MV-4-11 (cell line): Measurements from ENCODE around the gene GPC5.
"Not testable (repeated sequence)": the region's sequence is repeated elsewhere in the genome, so short reads cannot be mapped to it uniquely, and the experiment has no call there.

Experiments
- DNase-seq: peaks from one replicate; lab custom pipeline; 2025; lab: John Stamatoyannopoulos, UW

Gene GPC5

GRCh38 chr13:91781982-91782691 is 383.7 kb downstream of the GPC5 start:
- not testable (repeated sequence) for DNase-seq

DNA sequence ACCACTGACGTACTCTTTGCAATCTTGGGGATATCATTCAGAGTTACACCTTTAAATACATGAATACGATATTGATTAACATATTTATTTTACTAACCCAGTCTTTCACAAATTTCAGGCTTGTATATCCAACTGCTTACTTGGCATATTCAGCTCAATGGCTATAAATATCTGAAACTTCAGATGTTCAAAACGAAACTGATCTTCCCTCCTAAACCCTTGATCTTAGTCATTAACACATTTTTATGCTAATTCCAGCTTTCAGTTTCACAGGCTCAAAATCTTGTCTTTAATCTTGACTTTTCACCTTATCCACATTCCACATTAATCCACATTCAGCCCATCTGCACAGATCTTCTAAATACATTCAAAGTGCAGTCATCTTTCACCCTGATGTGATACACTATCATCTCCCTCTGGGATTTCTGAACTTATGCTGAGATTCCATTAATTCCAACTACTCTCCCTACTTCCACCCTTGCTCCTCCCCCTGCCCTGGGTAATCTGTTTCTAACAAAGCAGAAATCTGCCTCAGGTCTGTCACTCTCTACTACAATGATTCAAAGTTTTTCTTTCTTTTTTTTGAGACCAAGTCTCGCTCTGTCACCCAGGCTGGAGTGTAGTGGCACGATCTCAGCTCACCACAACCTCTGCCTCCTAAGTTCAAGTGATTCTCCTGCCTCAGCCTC is 387.2 kb downstream of the GPC5 start:
- DNase-seq: no peak

DNA sequence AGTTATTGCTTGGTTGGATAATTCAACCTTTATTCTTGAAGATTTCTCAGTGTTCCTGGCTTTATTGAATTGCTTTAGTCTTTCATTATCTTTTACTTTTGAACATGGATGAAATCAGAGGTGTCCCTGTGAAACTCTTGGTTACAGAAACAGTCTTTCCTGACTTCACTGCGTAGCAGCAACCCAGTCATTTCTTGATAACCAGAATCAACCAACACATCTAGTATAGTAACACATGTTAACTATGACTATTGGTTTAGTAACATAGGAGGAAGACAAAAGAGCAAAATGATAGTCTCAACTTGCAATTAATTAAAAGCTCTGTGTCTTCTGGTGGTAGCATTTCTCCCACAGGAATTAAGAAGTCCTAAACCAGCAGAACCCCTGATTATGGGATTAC is 393.6 kb downstream of the GPC5 start:
- DNase-seq: no peak

DNA sequence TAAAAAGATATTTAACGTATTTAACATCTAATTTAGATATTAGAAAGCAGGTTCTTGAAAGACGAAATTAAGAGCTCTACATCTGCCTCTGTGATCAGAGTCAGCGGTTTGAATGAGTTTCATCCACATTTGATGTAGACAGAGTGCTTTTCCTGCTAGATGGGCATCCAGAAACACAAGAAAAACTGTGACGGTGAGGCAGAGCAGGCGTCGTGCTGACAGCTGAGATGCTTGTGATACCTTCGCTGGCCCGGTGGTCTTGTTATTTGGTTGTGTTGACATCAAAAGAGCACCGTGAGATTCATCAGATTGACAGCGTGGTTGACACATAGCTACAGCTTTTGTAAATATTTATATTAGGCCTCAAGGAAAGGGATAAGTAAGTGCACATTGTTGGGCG is 399.1 kb downstream of the GPC5 start:
- no peak for DNase-seq

- not testable (repeated sequence) for DNase-seq
These were observed 399.9 kb downstream of the GPC5 start for GRCh38 chr13:91798338-91798737.

- DNase-seq: not testable (repeated sequence)
These were observed 403.4 kb downstream of the GPC5 start for GRCh38 chr13:91801772-91802171.

DNA sequence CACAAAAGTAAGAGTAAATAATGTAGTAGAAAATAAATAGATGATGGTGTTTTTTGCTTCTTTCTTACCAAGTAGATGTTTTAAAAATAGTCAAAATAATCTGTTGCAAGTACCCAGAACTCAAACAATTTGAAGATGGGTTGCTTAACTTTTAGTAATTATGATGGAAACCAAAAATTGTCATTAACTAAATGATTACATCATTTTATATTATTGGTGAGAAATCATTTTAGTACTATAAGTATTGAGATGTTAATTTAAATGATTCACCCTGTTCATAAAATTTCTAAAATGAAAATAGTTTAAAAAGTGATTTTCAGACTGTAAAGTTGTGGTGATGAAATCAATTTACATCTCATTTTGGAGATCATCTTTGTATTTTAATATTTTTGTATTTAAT is 404.5 kb downstream of the GPC5 start:
- DNase-seq: no peak

GRCh38 chr13:91804724-91805123 is 406.3 kb downstream of the GPC5 start:
- DNase-seq: no peak

GRCh38 chr13:91805605-91806004 is 407.2 kb downstream of the GPC5 start:
- no peak for DNase-seq

DNA sequence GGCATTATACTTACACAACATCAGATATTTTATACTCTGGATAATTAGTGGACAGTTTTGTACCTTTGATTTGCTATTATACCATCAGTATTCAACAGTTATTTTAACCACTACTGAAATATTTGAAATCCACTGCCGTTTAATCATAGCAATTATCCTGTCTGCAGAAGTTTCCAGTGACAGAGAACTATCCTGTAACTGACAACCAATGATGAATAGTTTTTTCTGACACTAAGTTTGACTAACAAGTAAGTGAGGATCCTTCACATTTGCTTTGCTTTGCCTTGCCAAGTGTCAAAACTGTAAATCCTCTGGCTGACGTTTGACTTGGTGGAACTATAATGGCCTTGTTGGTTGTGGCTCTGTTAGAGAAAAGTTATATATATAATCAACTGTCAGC is 410.7 kb downstream of the GPC5 start:
- no peak for DNase-seq

DNA sequence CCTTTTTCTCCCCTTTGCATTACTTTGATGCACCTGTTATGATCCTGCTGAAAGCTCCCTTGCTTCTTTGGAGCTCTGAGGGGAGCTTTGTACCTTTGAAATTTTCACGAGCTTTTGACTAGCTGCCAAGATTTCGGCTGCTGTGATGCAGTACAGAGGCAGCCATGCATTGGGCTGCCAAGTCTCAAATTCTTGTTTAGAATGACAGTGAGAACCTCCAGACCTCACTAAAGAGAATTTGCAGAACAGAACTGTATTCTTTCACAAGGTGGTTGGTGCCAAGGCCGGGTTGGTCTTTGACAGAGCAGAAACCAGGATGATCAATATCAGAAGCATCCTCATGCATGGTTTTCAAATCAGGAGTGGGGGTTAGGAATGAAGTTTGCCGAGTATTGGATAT is 414.8 kb downstream of the GPC5 start:
- no peak for DNase-seq

DNA sequence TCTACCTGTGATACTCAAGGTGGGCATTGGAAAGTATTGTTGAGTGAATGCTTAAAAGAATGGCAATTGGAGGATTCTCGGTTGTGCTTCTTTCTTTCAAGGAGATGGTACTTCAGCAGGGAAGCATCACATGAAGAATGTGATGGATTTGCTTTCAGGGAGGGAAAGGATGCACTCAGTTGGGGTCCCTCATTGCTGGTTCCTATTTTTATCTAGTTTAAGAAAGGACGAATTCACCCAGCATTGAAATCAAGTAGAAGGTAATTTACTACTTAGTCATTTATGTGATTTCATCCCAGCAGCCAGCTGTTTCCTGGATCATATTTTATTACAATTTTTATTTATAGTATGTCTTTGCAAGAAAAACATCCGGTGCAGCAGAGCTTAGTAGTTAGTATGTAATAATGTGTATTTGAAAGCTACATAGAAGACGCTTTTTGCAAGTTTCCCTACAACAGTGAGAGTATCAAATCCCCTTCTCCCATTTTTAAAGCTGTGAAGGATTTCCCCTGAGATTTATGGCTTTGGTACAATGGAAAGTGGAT is 417.9 kb downstream of the GPC5 start:
- DNase-seq: no peak

DNA sequence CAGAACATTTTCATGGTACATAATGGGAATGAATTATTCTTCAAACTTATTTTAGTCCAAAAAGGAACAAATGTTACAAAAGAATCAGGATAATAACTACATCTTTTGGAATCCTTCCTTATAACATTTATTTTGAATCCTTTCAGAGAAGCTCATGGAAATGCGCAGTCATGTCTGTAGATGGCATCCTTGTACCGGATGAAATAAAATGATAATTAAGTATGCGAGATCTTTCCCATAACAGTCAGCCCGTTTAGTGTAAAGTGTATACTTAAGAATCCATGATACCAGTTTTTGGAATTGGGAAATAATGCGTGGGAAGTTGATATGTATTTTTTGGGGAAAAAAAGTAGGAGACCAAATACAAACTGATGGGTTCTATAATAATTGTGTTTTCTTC is 418.8 kb downstream of the GPC5 start:
- no peak for DNase-seq

DNA sequence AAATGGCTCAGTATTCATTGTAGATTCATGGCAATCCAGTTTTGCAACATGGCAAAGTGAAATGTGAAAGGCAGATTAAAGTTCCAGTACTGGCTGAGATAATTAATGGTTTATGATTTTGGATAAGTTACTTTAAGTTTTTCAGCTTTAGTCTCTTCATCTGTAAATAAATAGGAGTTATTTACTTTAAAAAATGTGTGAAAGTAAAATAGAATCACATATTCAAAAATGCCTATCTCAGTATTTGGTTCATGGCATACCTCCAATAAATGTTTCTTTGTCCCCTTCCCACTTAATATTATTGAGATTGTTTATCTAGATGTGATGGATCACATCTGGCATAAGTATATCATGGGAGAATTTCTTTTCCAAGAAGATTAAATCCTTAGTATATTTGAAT is 426.0 kb downstream of the GPC5 start:
- DNase-seq: no peak

DNA sequence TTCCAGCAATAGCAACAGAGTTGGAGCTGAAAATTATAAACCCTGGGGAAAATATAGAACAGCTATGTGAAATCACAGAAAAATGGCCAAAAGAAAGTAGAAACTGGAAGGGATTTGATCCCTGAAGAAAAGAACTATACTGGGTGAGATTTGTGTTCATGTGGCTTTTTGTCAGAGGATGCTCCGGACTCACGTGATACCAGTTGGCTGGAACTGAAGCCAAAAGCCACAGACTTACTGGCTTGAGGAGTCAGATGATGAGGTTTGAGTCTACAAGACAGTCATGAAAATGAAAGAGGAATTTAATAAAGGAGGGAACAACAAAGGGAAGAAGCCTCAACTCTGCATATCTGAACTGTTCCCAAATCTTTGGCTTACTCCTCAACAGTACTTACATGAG is 427.1 kb downstream of the GPC5 start:
- DNase-seq: no peak

DNA sequence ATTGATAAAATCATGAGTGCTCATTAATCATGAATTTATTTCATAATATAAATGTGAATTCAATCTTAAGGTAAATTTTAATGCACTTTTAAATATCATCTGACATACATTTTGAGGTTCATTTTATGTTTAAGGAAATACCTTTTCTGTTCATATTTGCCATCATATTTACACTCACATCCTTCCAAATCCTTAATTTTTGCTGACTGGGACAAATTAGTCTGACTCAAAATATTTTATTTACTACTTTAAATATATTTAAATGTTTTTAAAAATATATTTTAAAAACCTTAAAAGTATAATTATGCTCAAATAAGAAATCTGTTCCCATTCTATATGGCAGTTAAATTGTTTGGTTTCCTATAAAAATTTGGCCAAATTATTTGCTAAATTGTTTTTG is 438.1 kb downstream of the GPC5 start:
- DNase-seq: no peak

- DNase-seq: no peak
These were observed 447.2 kb downstream of the GPC5 start for GRCh38 chr13:91845612-91846011.

- DNase-seq: no peak
These were observed 465.3 kb downstream of the GPC5 start for GRCh38 chr13:91863699-91864098.

- no peak for DNase-seq
These were observed 469.9 kb downstream of the GPC5 start for GRCh38 chr13:91868351-91868750.

- no peak for DNase-seq
These were observed 480.1 kb downstream of the GPC5 start for GRCh38 chr13:91878491-91878890.

GRCh38 chr13:91879360-91879759 is 480.9 kb downstream of the GPC5 start:
- DNase-seq: no peak

DNA sequence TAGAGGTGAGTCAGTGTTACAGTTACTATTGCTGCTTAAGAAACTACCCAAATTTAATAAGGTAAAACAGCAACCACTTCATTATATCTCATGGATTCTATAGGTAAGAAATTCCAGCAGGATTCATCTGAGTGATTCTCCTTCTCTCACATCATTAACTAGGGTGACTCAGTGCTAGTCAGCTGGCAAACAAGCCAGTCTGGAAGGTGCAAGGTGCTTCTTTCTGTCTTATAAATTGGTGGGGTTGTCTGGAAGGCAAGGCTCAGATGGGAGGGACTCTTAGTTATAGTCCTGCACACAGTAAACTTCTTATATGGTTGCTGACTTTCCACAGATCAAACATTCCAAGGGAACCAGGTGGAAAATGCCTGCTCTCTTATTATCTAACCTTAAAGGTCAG is 484.5 kb downstream of the GPC5 start:
- DNase-seq: no peak

GRCh38 chr13:91889641-91890040 is 491.2 kb downstream of the GPC5 start:
- no peak for DNase-seq

- no peak for DNase-seq
These were observed 492.7 kb downstream of the GPC5 start for GRCh38 chr13:91891141-91891540.
